NCI-H146 treated with DMSO at 0.1 percent for 48 hours (cell line): ENCODE data around the gene SLC66A3.

Experiments
- DNase-seq: peaks from one replicate; lab custom pipeline; 2025; ENCODE audit not compliant: unreplicated experiment; lab: John Stamatoyannopoulos, UW

SLC66A3 gene

GRCh38 chr2:11213090-11213638, 57.9 kb downstream of the SLC66A3 start:
- no peak for DNase-seq

GRCh38 chr2:11213975-11214374, 58.7 kb downstream of the SLC66A3 start:
- no peak for DNase-seq

- no peak for DNase-seq
These were observed 59.5 kb downstream of the SLC66A3 start for GRCh38 chr2:11214770-11215169.

GRCh38 chr2:11215407-11215806, 60.1 kb downstream of the SLC66A3 start:
- no peak for DNase-seq

DNA sequence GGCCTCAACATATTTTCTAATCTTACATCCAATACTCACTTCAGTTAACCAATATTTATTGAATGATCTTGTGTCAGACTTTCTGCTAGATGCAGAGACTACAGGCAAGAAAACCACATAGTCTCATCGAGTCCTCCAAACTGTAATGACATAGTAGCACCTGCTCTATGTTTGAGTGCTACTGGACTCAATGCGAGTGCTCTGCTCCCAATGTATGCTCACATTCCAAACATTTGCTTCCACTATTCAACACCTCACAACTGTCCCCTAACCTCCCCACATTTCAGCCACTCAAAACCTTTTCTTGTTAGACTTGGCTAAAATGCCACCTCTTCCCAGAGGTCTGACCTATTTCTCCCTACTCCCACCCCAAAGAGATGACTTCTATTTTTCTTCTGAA, 65.2 kb downstream of the SLC66A3 start:
- DNase-seq: no peak

DNA sequence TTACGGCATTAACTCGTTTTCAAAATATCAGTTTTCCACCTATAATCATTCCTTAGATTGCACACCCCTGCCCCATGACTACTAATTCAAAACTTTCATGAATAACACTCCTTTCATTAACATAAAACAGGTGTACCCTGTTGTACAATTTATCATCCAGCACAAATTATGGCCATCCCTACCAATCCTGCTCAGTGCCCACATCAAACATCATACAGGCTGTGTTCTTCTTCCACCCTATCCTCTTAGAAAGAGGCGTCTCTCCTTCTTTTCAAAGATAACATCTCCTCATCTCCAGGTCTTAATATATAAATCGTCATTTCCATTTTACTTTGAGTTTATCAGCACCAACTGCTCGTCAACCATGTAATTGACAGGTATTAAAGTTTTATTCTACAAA, 67.6 kb downstream of the SLC66A3 start:
- no peak for DNase-seq

- no peak for DNase-seq
These were observed 69.6 kb downstream of the SLC66A3 start for GRCh38 chr2:11224887-11225286.

- no peak for DNase-seq
These were observed 72.3 kb downstream of the SLC66A3 start for GRCh38 chr2:11227595-11227994.
